GM12874 (cell line): ENCODE data around the gene KANSL1.

Experiments used
- TF ChIP-seq, protein P1 (sequence below): IDR thresholded peaks from 2 replicates; pipeline ENCODE4 v1.5.1; 2011; ENCODE audit warnings: low read depth, mild to moderate bottlenecking, control low read depth, low read length, moderate library complexity; ENCODE audit not compliant: insufficient read depth

KANSL1 gene

GRCh38 chr17:46031440-46031839 is 161.8 kb downstream of the KANSL1 start:
- TF ChIP-seq, protein P1, sequence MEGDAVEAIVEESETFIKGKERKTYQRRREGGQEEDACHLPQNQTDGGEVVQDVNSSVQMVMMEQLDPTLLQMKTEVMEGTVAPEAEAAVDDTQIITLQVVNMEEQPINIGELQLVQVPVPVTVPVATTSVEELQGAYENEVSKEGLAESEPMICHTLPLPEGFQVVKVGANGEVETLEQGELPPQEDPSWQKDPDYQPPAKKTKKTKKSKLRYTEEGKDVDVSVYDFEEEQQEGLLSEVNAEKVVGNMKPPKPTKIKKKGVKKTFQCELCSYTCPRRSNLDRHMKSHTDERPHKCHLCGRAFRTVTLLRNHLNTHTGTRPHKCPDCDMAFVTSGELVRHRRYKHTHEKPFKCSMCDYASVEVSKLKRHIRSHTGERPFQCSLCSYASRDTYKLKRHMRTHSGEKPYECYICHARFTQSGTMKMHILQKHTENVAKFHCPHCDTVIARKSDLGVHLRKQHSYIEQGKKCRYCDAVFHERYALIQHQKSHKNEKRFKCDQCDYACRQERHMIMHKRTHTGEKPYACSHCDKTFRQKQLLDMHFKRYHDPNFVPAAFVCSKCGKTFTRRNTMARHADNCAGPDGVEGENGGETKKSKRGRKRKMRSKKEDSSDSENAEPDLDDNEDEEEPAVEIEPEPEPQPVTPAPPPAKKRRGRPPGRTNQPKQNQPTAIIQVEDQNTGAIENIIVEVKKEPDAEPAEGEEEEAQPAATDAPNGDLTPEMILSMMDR, result no peak

DNA sequence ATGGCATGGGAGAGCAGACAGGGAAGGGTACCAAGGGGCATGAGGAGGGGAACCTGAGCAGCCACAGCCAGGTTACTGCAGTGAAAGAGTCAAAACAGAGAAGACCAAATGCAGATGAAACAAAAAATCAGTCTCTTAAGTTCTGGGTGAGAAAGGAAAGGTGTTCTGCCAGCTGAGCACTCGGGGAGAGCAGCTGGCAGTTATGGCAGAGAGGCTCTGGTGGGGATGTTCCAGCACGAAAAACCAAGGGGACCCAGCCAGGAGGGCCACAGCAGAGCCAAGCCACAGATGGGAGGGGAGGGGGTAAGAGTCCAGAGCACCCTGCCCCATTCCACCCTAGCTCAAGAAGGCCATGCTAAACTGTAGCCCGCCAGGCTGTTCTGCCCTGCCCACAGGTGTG is 162.5 kb downstream of the KANSL1 start:
- TF ChIP-seq, protein P1, result no peak

DNA sequence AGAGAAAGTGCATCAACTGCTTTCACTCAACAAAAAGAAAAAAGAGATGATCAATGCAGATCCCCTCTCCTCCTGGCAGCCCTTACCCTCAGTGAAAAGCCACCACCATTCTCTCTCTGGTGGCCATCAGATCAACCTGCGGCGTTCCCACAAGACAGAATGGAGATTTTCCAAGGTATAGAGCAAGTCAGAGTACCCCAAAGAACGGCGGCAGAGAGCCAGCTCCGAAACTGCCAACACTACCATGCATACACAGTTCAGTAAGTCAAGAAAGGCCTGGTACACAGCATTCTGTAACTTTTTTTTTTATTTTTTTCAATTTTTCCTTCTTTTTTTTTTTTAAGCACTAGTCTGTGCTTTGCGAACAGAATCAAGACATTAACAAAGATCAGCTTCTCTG is 163.6 kb downstream of the KANSL1 start:
- TF ChIP-seq, protein P1, result no peak

DNA sequence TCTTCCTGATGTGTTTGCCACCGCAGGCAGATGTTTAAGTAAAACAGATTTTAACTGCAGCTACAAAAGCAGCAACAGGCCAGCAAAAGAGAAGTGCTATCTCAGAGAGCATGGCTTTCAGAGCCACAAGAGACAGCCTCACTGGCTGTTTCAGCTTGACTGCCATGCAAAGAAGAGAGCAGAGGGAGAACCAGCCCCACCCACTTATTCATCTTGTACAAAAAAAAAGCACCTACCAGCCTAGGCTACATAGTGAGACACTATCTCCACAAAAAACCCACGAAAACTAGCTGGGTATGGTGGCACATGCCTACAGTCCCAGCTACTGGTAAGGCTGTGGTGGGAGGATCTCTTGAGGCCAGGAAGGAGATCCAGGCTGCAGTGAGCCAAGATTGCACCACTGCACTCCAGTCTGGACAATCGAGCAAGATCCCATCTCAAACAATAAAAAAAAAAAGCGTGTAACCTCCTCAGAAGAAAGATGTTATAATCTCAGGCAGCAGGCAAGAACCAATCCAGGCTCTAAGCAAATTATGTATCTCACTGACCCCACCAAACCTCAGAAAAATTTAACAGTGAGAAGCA is 164.2 kb downstream of the KANSL1 start:
- TF ChIP-seq, protein P1, result no peak

DNA sequence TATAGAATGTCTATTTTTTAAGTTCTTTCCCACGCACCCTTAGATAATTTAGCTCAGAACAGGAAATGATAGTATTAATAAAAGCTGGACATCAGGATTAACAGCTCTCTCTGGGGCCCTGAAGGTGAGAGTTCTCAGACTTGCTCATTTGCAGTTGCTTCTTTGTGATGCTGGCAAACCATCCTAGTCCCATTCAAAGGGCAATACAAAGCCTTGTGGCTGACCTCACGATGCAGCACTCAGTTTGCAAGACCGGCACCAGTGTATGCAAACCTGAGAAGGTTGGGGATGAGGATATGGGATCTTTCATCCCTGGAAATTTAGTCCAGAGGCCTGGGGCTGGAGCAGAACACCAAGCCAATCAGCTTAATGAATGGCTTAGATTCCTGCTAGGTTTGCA is 164.9 kb downstream of the KANSL1 start:
- TF ChIP-seq, protein P1, result no peak

DNA sequence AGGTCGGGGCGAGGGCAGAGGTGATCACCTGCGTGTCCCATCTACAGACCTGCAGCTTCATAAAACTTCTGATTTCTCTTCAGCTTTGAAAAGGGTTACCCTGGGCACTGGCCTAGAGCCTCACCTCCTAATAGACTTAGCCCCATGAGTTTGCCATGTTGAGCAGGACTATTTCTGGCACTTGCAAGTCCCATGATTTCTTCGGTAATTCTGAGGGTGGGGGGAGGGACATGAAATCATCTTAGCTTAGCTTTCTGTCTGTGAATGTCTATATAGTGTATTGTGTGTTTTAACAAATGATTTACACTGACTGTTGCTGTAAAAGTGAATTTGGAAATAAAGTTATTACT is 165.3 kb downstream of the KANSL1 start:
- TF ChIP-seq, protein P1, result no peak

GRCh38 chr17:46027048-46027975 is 165.9 kb downstream of the KANSL1 start:
- TF ChIP-seq, protein P1, result no peak
